HG02610 (cell line): Measurements from ENCODE around the gene NCKAP5.
"Not testable (repeated sequence)": the region's sequence is repeated elsewhere in the genome, so short reads cannot be mapped to it uniquely, and the experiment has no call there.

Experiments used
- ATAC-seq: cut with Tn5 transposase; IDR thresholded peaks from one replicate; pipeline ENCODE4 v1.9.1; 2021; ENCODE audit warnings: mild to moderate bottlenecking, moderate library complexity; ENCODE audit not compliant: unreplicated experiment

NCKAP5 gene

DNA sequence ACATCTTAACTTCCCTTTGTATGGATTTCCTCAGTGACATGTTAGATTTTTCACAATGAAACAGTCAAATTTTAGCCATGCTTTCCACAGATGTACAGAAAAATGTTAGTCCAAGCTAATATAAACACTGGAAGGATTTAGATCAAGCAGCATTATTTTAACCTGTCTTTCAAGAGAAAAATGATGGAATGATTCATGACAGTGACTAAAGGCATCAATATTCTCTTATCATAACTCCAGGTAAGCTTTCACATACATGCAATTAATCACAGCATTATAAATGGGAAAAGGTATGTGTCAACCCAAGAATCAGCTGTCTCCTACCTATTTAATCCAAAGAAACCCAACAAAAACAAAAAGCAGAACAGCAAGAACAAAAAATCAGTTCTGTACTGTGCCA lies 92.7 kb downstream of the NCKAP5 start:
- no peak for ATAC-seq

DNA sequence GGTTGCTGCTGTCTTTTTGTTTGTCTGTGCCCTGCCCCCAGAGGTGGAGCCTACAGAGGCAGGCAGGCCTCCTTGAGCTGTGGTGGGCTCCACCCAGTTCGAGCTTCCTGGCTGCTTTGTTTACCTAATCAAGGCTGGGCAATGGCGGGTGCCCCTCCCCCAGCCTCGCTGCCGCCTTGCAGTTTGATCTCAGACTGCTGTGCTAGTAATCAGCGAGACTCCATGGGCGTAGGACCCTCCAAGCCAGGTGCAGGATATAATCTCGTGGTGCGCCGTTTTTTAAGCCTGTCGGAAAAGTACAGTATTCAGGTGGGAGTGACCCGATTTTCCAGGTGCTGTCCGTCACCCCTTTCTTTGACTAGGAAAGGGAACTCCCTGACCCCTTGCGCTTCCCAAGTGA lies 97.8 kb downstream of the NCKAP5 start:
- not testable (repeated sequence) for ATAC-seq

DNA sequence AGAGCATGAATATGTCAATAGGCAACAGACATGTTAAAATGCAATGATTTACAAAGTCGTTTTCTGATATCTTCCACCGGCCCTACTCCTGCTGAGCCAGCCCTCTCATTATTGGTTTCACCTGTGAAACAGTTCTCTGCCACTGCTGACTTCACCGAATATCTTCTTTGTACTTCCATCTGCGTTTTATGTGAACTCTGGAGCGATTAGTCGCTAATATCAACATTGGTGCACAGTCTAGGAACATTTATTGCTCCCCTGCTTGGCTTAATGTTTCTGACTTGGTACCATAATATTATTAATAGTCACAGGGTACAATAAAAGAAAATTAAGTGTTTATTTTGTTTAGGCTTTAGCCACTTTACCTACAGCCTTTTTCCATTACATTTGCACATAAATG lies 105.5 kb downstream of the NCKAP5 start:
- no peak for ATAC-seq

DNA sequence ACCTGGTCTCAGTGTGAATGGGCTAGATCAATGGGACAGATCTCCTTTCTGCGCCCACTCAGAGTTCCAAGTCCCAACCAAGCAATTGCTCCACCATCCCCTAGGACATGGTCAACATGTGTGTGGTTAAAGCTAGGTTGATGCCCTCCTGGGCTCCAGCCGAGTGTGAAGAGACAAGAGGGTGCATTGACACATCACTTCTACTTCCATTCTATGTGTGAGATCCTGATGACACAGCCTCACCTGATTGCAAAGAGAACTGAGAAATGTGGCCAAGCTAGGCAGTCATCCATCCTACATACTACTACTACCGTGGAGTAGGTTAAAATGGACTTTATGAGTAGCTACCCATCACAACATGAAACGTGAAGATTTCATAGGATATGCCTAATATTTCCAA lies 106.8 kb downstream of the NCKAP5 start:
- no peak for ATAC-seq

DNA sequence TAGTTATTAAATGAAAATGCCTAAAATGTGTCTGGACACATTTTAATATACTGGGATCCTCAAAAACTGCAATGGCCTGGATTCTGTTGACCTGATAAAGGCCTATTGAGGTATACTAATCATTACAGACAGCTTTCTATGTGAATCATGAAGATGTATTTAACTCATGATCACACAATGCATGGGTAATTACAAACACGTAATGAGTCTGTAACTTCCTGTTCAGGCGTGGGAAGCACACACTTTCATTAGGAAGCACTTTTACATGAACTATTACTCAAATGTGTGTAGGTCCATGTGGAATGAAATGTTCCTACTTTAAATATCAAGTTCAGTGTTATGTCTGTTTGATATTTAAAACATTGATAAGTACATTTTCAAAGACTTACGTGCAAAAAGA lies 108.7 kb downstream of the NCKAP5 start:
- no peak for ATAC-seq

DNA sequence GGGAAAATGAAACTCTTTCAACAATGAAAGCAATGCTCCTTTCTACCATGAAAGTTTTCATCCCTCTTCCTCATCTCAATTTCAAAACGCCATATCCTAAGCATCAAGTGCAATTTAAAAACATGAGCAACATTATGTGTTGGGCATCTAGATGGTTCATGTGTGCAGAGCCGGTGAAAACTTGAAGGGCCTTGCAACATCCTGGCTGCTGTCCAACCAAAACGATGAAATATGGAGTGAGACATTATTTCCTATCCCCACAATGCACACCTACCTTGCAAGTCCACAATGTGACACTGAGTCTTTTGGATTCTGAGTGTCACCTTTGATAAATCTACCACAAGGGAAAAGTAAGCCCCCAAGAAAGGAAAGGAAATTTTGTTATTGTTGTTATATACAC lies 110.0 kb downstream of the NCKAP5 start:
- no peak for ATAC-seq

DNA sequence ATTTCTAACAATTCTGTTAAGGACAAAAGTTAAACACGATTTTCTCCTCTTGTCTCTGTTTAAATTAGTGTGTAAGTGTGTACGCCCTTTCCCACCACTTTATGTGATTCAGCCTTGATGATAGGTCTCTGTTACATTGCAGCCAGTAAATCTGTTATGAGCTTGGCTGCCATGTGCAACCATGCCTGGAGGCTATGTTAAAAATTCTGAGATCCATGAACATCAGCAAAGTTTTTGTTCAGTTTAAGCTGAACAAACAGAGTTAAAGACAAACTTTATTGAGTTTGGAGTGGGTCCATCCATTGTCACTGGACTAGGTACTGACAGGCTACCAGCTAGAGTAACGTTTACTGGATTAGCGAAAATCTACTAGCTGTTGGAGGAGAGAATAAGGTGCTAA lies 110.4 kb downstream of the NCKAP5 start:
- ATAC-seq: no peak

DNA sequence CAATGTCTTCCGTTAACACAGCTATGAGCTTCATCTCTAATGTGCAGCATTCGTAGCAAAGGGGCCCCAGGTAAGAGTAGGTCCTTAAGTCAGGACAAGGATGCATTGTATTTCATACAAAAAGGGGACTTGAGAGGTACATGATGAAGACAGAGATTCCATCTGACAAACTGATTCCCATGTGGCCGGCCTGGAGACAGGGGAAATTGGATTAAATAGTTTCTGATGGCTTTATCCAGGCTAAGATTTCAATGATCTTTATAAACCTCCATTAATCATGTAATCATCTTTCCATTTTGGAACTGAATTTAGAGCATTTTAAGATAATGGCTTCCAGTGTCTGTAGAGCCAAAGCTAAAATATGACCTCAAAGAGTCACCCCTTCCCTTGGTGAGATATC lies 111.3 kb downstream of the NCKAP5 start:
- no peak for ATAC-seq

DNA sequence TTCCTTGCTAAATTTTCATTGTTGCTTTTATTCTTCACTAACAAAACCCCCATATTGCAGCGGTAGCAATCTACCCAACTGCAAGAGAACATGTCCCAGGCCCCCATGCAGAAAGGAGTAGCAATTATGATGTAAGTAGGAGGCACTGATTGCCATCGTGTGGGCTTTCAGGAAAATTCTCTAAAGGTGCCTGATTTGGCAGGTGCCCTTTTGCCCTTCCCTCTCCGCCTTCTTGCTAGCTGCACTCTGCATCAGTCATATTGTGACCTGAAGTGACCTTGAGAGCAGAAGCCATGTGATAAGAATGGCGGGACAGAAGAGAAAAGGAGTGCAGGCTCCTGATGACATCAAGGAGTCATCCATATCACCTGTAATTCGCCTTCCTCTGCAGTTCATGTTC lies 112.1 kb downstream of the NCKAP5 start:
- no peak for ATAC-seq

DNA sequence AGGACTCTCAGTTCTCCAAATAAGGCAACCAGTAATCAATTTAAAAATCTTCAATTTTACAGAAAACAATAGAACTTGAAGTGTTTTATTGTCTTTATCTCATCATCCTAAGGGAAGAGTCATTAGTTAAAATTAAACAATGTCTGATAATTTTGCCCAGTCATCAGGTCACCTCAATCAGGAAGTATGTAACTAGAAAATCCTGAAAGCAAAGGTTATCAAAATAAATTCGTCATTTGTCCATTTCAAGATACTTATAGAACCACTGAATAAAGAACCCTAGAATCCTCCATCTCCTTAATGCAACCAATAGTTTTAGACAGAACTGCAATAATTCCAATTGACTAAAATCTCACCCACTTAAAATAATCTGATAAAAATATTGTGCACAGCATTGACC lies 115.2 kb downstream of the NCKAP5 start:
- ATAC-seq: no peak

DNA sequence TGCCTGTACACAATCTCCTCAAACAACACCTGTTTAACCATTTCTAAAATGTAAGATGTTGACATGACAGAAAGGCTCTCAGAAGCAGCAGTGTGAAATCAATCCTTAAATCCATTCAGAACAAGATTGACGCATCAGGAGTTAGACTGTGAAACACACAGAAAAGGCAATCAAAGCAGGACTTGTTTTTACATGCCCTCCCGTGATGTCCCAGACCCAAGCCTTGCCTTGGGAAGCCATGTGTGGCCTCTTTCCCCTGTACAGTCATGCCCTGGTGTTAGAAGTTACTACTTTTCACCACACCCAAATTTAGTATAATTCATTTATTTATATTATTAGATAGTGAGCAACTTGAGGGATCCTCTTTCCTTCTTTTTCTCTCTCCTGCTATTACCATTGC lies 115.7 kb downstream of the NCKAP5 start:
- no peak for ATAC-seq

DNA sequence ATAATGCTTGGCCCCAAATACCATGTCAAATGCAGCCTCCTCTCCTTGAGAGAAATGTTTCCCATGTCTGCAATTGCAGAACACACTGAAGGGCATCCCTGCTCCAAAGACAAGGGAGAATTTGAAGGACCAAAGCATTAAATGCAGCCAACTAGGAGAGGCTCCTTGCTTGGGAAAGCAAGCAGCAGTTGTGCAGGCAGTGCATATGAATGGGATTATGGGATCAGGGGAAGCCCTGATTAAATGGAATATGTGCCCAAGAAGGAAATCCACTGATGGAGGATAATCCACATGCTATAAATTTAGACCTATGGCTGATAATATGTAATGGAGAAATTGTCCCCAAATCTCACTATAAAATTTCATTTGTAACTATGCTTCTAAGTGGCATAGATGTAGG lies 116.1 kb downstream of the NCKAP5 start:
- ATAC-seq: no peak

DNA sequence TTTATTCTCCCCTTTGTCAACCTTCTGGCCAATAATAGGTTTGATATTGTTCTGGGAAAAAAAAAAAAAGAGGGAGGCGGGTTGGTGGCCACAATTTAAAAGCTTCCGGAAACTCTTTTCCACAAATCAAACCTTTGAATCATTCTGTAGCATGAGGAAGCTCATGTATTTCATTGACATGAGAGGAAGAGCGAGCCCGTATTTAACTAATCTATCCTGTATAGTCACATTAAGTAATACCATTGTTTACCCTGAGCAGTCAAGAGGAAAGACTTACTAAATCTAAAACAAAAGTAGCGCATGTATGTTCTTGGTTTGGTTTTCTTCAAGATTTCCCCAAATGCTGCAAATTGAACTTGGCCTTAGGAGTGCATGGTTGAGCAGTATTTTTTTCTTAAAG lies 120.1 kb downstream of the NCKAP5 start:
- no peak for ATAC-seq

DNA sequence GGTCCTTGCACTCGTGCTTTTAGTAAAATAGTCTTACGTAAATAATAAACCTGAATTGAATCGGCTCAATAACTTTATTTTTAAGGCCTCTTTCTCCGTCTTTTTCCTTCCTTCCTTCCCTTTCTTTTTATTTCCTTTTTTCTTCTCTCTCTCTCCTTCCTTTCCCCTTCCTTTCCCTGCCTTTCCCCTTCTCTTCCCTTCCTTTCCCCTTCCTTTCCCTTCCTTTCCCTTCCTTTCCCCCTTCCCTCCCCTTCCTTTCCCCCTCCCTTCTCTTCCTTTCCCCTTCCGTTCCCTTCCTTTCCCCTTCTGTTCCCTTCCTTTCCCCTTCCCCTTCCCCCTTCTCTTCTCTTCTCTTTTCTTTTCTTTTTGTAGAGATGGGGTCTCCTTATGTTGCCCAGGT lies 121.0 kb downstream of the NCKAP5 start:
- no peak for ATAC-seq

DNA sequence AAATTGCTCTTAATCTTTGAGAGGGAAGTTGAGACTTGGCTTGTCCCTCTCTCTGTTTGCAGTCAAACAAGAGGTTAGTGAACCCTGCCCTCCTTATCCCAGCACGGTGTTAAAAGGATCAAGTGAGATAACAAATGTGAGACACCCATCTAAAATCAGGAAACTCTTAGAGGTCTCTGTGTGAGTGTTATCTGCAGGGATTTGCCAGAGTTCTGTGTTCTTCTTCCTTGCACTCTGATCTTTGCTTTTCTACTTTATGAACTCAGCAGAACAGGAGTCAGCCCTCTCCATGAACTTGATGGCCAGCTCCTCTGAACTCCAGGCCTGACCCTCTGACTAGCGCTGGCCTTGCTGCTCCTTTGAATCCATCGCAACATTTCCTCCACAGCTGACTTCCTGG lies 123.8 kb downstream of the NCKAP5 start:
- no peak for ATAC-seq

DNA sequence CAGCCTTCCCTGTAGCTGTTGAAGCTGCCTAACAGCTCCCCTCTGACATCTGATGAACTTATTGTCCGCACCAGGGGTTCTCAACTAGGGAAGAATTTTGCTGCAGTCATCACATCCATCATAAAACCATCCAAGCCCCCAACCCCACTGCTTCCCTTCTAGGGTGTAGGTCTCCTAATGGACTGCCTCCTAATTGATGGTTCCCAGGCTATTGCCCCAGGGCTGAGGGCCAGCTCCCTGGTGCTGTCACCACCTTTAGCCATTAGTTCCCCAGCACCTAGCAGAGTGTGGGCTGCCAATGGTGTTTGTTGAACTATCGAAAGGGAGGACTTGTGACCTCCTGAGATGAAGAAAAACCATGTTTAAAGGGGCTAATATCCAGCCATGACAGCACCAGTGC lies 125.9 kb downstream of the NCKAP5 start:
- no peak for ATAC-seq

DNA sequence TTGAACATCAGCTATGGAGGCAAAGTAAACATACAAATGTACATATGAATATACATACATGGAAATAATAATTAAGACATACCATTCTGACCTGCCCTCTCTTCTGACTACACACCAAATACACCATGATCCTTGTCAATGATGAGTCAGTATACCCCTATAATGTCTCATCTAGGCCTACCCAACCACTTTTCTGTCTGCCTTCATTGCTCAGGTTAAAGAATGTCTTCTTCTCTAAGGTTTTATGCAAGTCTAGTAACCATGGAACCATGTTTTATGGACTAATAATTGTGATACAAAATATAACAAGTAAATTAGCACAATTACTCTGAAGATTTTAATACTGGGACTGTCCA lies 128.7 kb downstream of the NCKAP5 start:
- no peak for ATAC-seq

DNA sequence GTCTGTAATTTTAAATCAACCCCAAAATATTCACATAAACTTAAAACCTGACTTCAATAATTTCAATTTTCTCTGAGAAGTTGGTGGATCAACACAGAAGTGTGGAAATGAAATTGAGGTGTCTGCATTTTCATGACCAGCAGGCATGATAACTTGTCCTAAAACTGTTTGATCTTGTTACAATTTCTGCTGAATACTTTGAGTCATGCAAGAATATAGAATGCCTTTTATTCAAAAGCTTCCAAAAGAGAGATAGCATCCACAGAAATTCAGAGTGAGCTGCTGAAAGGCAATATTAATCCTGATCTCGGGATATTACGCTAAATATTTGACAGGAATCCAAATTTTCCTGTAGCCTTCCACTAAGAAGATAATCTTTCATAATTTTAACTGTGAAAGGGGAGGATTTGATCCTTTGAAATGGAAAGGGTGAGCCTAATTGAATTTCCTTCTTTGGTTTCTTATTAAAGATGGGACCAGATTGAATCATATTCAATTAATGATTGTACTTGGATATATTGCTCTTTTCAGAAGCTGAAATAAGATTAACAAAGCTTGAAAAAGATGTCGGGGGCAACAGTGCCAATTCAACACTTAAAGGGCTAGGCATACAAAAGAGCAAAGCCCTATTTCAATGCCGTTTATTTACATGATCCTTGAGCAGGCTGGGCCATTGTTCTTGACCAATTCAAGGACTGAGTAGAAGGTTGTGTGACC lies 129.3 kb downstream of the NCKAP5 start:
- ATAC-seq: no peak

DNA sequence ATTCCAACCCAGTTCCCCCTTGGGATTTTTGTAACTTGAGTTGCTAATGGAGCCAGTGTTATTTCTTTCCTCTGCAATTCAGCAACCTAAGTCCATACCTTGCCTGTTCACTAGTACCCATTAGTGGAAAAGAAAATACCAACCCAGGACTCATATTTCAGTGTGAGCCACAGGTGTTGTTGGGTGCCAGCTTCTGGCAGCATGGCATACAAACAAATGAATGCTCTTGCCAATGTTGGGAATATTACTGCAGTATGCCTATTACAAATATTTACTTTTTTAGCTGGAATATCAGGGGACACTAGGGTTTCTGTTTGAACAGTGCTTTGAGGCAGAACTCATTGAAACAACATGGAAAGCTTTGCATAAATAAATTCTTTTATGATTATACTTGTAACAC lies 130.2 kb downstream of the NCKAP5 start:
- ATAC-seq: no peak

DNA sequence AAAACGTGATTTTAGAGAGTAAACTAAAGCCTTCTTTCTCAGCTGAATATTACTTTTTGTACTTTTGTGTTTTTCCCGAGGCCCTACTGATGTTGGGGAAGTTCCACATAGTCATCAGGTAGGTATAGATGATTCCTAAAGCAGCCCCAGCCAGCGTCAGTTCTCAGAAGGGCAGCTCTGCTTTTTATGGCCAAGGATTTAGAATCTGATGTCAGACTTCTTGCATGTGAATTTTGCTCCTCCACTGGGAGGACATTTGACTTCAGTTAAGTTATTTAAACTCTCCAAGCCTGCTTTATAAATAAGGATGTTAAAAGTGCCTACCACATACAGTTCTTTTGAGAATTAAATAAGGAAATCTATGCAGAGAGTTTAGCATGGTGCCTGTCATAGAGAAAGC lies 130.8 kb downstream of the NCKAP5 start:
- no peak for ATAC-seq

DNA sequence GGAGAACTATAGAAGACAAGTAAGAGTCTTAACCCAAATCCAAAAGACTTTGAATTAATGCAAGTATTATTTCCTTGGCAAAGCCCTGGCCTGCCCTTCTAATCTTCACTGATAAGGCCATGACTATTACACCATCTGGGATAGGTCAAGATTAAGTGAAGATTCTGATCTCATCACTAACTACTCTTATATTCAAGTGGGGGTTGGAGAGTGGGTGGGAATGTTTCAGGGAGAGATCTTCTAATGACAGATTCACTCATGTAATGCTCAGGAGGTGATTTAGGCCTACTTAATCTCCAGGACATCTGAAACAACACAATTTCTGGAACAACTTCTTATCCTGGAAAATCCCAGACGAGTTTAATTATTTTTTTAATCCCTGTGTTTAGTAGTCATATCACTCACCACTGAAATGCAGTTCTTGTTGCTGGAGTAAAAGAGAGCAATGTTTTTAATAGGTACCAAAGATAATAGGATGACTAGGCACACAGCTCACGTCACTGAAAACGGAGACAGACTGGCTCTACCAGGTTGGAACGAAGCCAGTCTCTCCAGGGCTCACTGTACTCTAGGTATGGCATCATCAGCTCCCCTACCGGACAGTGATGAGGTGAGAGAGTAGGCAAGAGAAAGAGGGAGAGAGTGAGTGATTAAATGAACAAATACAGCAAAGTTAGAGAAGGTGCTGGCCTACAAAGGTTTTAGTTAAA lies 133.1 kb downstream of the NCKAP5 start:
- ATAC-seq: no peak

DNA sequence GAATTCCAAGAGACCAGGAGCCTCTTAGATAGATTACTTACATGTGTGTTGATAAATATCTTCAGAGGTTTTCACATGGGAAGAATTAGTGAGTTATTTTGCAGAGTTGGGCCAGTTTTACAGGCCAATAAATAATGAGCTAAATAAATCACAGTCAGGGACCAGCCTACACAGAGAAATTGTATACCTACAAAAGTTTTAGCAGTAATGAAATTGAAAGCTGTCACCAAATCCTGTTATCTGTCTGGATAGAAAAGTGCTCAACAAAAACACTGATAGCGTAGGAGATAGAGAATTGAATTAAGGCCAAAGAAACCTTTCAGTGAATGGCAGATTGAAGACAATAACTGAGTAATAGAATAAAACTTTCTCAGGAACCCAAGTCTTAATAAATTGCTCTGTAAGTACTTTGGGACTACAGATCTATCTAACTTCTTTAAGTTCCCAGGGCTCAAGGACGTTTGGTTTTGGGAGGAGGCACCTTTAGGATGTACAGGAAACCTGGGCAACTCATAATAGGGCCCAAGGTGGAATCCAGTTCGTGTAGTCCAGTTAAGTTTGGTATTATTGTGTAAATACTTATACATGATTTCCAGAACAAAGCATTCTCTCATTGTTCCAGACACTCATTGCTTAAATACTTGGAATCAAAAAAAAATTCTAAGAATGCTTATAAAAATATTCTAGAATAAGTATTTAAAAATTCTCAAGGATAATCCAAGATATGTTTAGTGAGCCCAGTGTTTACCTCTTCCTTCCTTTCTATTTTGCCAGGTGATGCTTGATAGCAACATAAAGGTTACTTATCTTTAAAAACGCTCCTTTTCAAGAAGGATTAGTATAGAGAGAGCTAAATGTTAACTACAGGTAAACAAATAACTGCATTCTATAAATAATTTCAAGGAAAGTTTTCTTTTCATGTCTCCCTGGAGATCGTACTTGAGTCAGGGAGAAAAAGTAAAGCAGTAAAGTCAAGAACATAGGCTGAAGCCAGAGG lies 134.5 kb downstream of the NCKAP5 start:
- no peak for ATAC-seq
